ENCODE data around the gene PGAM2. TPM values are rescaled to one million over a fixed set of nuclear protein-coding genes. Genes with fewer than 3 reads are reported as not detected.

Gene PGAM2
- total and polyA plus RNA-seq, 7 donors = 214 to 1,581 (median 333) TPM

DNA sequence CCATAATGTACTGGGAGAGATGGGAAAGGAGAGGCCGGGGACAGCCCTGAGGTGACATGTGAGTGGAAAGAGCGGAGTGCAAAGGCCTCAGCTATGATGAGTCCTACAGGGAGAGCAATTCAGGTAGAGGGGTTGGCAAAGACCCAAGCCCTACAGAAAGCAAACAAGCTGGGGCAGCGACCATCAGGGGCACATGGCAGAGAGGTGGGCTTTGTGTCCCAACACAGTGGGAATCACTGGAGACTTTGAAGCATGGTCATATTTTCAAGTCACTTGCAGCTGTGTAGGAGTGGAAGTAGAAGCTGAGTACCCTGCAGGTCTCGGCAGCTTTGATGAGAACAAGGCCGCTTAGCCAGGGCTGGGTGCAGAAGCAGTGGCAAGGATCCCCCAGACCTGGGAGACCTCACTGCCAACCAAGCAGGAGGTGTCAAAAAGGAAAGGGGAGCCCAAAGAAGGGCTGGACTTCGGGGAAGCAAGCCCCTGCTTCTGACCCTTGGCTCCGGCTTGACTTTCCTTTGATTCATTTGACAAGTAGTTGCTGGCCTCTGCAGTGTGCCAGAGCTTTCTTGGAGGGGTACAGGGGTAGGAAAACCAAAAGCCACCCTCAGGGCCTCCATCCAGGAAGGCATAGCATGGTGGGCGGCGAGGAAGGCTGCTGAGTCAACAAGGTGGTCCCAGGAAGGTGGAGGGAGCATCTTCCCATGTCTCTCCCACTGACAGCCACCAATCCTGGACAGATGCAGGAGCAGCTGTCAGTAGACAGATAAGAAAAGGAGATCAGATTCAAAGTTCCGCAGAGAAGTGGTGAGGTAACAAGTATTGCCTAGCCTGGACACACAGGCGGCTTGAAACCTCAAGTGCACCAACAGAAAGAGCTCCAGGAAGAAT lies 1.9 kb upstream of the PGAM2 start:
- Histone ChIP-seq H3K27me3 (ENCODE audit: insufficient read depth in 3 of 3, low read length in 2 of 3) (no peaks in the 10 kb centered on the region), H3K9me3 (no peaks in the 10 kb centered on the region), H3K36me3 (ENCODE audit: insufficient read depth in 1 of 2, low read depth in 1 of 2) (no peaks in the 10 kb centered on the region), H3K4me1 (peaks cover 78% of the 10 kb centered on the region), H3K27ac (peak overlapping the region; percentile 39), H3K4me3 (no peak overlapping the region)
- 70 to 90% (median 77%) methylated on average over 11 of the region's 11 CpGs for WGBS, 3 donors
- TF ChIP-seq, protein P1, sequence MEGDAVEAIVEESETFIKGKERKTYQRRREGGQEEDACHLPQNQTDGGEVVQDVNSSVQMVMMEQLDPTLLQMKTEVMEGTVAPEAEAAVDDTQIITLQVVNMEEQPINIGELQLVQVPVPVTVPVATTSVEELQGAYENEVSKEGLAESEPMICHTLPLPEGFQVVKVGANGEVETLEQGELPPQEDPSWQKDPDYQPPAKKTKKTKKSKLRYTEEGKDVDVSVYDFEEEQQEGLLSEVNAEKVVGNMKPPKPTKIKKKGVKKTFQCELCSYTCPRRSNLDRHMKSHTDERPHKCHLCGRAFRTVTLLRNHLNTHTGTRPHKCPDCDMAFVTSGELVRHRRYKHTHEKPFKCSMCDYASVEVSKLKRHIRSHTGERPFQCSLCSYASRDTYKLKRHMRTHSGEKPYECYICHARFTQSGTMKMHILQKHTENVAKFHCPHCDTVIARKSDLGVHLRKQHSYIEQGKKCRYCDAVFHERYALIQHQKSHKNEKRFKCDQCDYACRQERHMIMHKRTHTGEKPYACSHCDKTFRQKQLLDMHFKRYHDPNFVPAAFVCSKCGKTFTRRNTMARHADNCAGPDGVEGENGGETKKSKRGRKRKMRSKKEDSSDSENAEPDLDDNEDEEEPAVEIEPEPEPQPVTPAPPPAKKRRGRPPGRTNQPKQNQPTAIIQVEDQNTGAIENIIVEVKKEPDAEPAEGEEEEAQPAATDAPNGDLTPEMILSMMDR (IDR thresholded peaks at IDR 0.05) = no peak
- ATAC-seq (no peak), DNase-seq (peak; percentile 11 to 48)
- intact Hi-C loops (cut with DNase I) = no loop called here

- Histone ChIP-seq H3K27ac (peak overlapping the region; percentile 85), H3K36me3 (ENCODE audit: insufficient read depth in 1 of 2, low read depth in 1 of 2) (peaks cover 0 to 7% of the 10 kb centered on the region in 2 donors), H3K9me3 (no peaks in the 10 kb centered on the region), H3K4me3 (no peak overlapping the region), H3K4me1 (peaks cover 78% of the 10 kb centered on the region), H3K27me3 (ENCODE audit: insufficient read depth in 3 of 3, low read length in 2 of 3) (no peaks in the 10 kb centered on the region)
- DNase-seq (peak; percentile 12 to 51), ATAC-seq (no peak)
- WGBS, 3 donors = 70 to 76% (median 75%) methylated on average over 7 of the region's 7 CpGs
- TF ChIP-seq, protein P1 (IDR thresholded peaks at IDR 0.05) = no peak
- intact Hi-C loops (cut with DNase I) = no loop called here
Measured at GRCh38 chr7:44066494-44067063, 1.2 kb upstream of the PGAM2 start.

DNA sequence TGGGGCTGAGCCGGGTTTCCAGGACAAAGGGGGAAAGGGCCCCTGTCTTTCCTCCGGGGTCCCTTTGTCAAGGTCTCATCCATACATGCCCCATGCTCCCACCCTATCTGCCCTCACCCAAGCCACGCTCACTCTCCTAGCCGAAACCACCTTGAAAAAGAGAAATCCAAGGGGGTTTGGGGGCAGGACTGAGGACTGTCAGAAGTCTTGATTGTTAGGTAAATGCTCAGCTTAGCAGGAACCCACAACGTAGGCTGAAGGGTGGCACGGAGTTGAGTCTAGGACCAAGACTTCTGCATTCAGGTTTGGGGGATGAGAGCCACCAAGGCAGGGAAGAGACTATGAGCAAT lies 719 bp upstream of the PGAM2 start:
- DNase-seq (no peak), ATAC-seq (no peak)
- no peaks in the 10 kb centered on the region for H3K9me3 ChIP-seq
- TF ChIP-seq, protein P1 (IDR thresholded peaks at IDR 0.05) = no peak
- 36 to 65% (median 42%) methylated on average over 6 of the region's 6 CpGs for WGBS, 3 donors
- H3K36me3 ChIP-seq (ENCODE audit: insufficient read depth in 1 of 2, low read depth in 1 of 2) = peaks cover 0 to 12% of the 10 kb centered on the region in 2 donors
- H3K4me3 ChIP-seq = no peak overlapping the region
- H3K27me3 ChIP-seq (ENCODE audit: insufficient read depth in 3 of 3, low read length in 2 of 3) = no peaks in the 10 kb centered on the region
- intact Hi-C loops (cut with DNase I) = no loop called here
- peak overlapping the region; percentile 85 for H3K27ac ChIP-seq
- peaks cover 74% of the 10 kb centered on the region for H3K4me1 ChIP-seq

DNA sequence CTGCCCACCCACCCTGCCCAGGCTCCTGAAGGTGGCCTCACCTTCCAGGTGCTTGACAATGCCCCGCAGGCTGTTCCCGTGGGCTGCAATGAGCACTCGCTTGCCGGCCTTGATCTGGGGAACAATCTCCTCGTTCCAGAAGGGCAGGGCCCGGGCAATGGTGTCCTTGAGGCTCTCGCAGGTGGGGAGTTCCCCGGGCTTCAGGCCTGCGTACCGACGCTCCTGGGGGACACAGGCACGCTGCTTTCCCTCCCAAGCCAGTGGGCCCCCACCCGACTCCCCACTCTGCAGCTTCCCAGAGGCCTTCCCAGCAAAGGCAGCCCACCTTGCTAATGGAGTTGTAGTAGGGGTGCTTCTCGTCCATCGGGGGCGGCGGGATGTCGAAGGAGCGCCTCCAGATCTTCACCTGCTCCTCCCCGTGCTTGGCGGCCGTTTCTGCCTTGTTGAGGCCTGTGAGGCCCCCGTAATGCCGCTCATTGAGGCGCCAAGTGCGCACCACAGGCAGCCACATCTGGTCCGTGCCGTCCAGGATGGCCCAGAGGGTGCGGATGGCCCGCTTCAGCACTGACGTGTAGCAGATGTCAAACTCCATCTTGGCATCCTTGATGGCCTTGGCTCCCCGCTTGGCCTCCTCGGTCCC lies 456 bp downstream of the PGAM2 start:
- H3K27me3 ChIP-seq (ENCODE audit: insufficient read depth in 3 of 3, low read length in 2 of 3) = no peaks in the 10 kb centered on the region
- peaks cover under 1 to 23% of the 10 kb centered on the region in 2 donors for H3K36me3 ChIP-seq (ENCODE audit: insufficient read depth in 1 of 2, low read depth in 1 of 2)
- peak overlapping the region; percentile 67 for H3K4me3 ChIP-seq
- TF ChIP-seq, protein P1 (IDR thresholded peaks at IDR 0.05) = no peak
- peak; percentile 33 to 58 for DNase-seq
- peak overlapping the region; percentile 85 for H3K27ac ChIP-seq
- intact Hi-C loops (cut with DNase I) = no loop called here
- H3K4me1 ChIP-seq = peaks cover 69% of the 10 kb centered on the region
- H3K9me3 ChIP-seq = no peaks in the 10 kb centered on the region
- ATAC-seq = peak; percentile 31 to 47 (median 34)
- WGBS, 3 donors = 5 to 16% (median 6%) methylated on average over 30 to 33 of the region's 33 CpGs

All from psoas muscle (tissue), 8 donors.